HCT116 (cell line): ENCODE data around the gene NOTUM. TPM values are rescaled to one million over a fixed set of nuclear protein-coding genes. Genes with fewer than 3 reads are reported as not detected.

Experiments used
- ATAC-seq: fragments of 200-7000 bp; cut with Tn5 transposase; 2 replicates; pipeline ENCODE4 v1.9.1; 2020; ENCODE audit warnings: mild to moderate bottlenecking, moderate library complexity
- BruUV-seq: library from RNA; stranded (reverse); fragments of 400-500 nt; replicated peaks from 2 replicates; lab custom pipeline; 2021; lab: Mats Ljungman, UMichigan
- CTCF ChIA-PET: fragments of 300-600 bp; sonication (Branson Sonifier 250); formaldehyde crosslinking; loops from one replicate; lab custom pipeline; 2021; ENCODE audit warnings: antibody characterized with exemption; lab: Charles Lee
- POLR2A ChIA-PET: fragments of 300-600, 350-600 bp; sonication (Branson Sonifier 250); formaldehyde crosslinking; loops from one replicate; lab custom pipeline; 2021; ENCODE audit warnings: antibody characterized with exemption; lab: Charles Lee
- RAD21 ChIA-PET, 2 experiments: fragments of 300-600 bp; sonication (Branson Sonifier 250); formaldehyde crosslinking; loops; one replicate each; lab custom pipeline; 2023; ENCODE audit warnings: low total read pairs in 2 of 2; ENCODE audit not compliant: uncharacterized antibody in 2 of 2, unreplicated experiment in 2 of 2, low non-redundant PET in 1 of 2; lab: Charles Lee
- DNase-seq: peaks from one replicate; pipeline ENCODE4 v3.0.0-alpha.2; 2010; ENCODE audit warnings: low read depth, low spot score
- H2AFZ ChIP-seq: fragments of 200-600 bp; shearing (Covaris generic), sonication (generic); 2 replicates; pipeline ENCODE4 v1.6.1; 2017; ENCODE audit warnings: low read depth, mixed run types, mixed read lengths, antibody characterized with exemption, low read length; ENCODE audit not compliant: poor library complexity, severe bottlenecking
- H3K27ac ChIP-seq: 2 replicates; pipeline ENCODE4 v1.5.1; 2012; ENCODE audit warnings: low read depth, low read length
- H3K27me3 ChIP-seq: fragments of 200-600 bp; sonication (generic); 2 replicates; pipeline ENCODE4 v1.6.1; 2016; ENCODE audit warnings: mixed run types, low read length, mixed read lengths; ENCODE audit not compliant: insufficient read depth
- H3K36me3 ChIP-seq, 2 experiments: fragments of 200-500 bp in 1 of 2; fragments of 200-600 bp in 1 of 2; sonication (Bioruptor generic) in 1 of 2; sonication (generic) in 1 of 2; 2 replicates each; pipeline versions ENCODE4 v1.5.1 to v1.6.1; 2014 to 2016; ENCODE audit warnings: low read length in 2 of 2, inconsistent platforms in 1 of 2, mixed read lengths in 1 of 2, mixed run types in 1 of 2; ENCODE audit not compliant: insufficient read depth in 2 of 2, control insufficient read depth in 1 of 2
- H3K4me1 ChIP-seq, 2 experiments: fragments of 200-600 bp in 1 of 2; sonication (generic) in 1 of 2; 2 replicates each; pipeline versions ENCODE4 v1.5.1 to v1.6.1; 2012 to 2017; ENCODE audit warnings: low read length in 2 of 2, inconsistent platforms in 1 of 2, mild to moderate bottlenecking in 1 of 2, mixed read lengths in 1 of 2, mixed run types in 1 of 2, moderate library complexity in 1 of 2; ENCODE audit not compliant: insufficient read depth in 2 of 2, control insufficient read depth in 1 of 2
- H3K4me2 ChIP-seq: fragments of 200-600 bp; sonication (generic); 2 replicates; pipeline ENCODE4 v1.6.1; 2017; ENCODE audit warnings: mixed run types, low read length, mixed read lengths
- H3K4me3 ChIP-seq, 2 experiments: fragments of 200-600 bp in 1 of 2; sonication (generic) in 1 of 2; replicated peaks in 1 of 2; 2 replicates each; pipeline ENCODE4 v1.5.1; 2011 to 2016; ENCODE audit warnings: low read length in 2 of 2, control low read depth in 1 of 2, low read depth in 1 of 2, mild to moderate bottlenecking in 1 of 2, mixed read lengths in 1 of 2, mixed run types in 1 of 2
- H3K79me2 ChIP-seq: fragments of 200-600 bp; sonication (generic); 2 replicates; pipeline ENCODE4 v1.6.1; 2017; ENCODE audit warnings: mild to moderate bottlenecking, mixed run types, low read length, moderate library complexity, mixed read lengths; ENCODE audit not compliant: insufficient read depth
- H3K9ac ChIP-seq: fragments of 200-600 bp; sonication (generic); 2 replicates; pipeline ENCODE4 v1.6.1; 2016; ENCODE audit warnings: low read length, mixed read lengths
- H3K9me2 ChIP-seq: fragments of 200-600 bp; sonication (generic), shearing (Covaris generic); 2 replicates; pipeline ENCODE4 v1.6.1; 2017; ENCODE audit warnings: mixed run types, mild to moderate bottlenecking, moderate library complexity; ENCODE audit not compliant: insufficient read depth
- H3K9me3 ChIP-seq, 2 experiments: fragments of 200-500 bp in 1 of 2; fragments of 200-600 bp in 1 of 2; sonication (Bioruptor generic) in 1 of 2; sonication (generic) in 1 of 2; 2 replicates each; pipeline ENCODE4 v1.6.1; 2014 to 2017; ENCODE audit warnings: low read length in 2 of 2, mixed read lengths in 2 of 2, inconsistent platforms in 1 of 2, low read depth in 1 of 2, mild to moderate bottlenecking in 1 of 2, mixed run types in 1 of 2, moderate library complexity in 1 of 2; ENCODE audit not compliant: control insufficient read depth in 1 of 2, insufficient read depth in 1 of 2
- H4K20me1 ChIP-seq: fragments of 200-600 bp; sonication (generic), shearing (Covaris generic); 2 replicates; pipeline ENCODE4 v1.6.1; 2017; ENCODE audit warnings: mixed run types, mild to moderate bottlenecking, moderate library complexity; ENCODE audit not compliant: insufficient read depth
- CBX3 ChIP-seq: IDR thresholded peaks from 2 replicates; pipeline ENCODE4 v1.6.1; 2012; ENCODE audit warnings: low read depth
- ELF1 ChIP-seq: IDR thresholded peaks from 2 replicates; pipeline ENCODE4 v1.6.1; 2012; ENCODE audit warnings: low read depth, borderline replicate concordance
- EZH2phosphoT487 ChIP-seq: fragments of 200-600 bp; IDR thresholded peaks from 2 replicates; pipeline ENCODE4 v1.6.1; 2018; ENCODE audit warnings: antibody characterized with exemption, borderline replicate concordance
- JUND ChIP-seq: IDR thresholded peaks from 2 replicates; pipeline ENCODE4 v1.6.1; 2012
- POLR2A ChIP-seq: IDR thresholded peaks from 2 replicates; pipeline ENCODE4 v1.7.0; 2011; ENCODE audit warnings: borderline replicate concordance; ENCODE audit not compliant: insufficient read depth, insufficient read length; ENCODE audit errors: extremely low read depth
- SIN3A ChIP-seq: IDR thresholded peaks from 2 replicates; pipeline ENCODE4 v1.6.1; 2012; ENCODE audit warnings: low read depth
- TCF7L2 ChIP-seq: IDR thresholded peaks from 2 replicates; pipeline ENCODE4 v1.7.0; 2011; ENCODE audit warnings: borderline replicate concordance, inconsistent platforms; ENCODE audit not compliant: insufficient read depth, insufficient read length; ENCODE audit errors: extremely low read depth
- ZFX ChIP-seq: fragments of 450-650 bp; IDR thresholded peaks from 2 replicates; pipeline ENCODE4 v1.6.1; 2017
- intact Hi-C: fragments of 100-400 bp; cut with micrococcal nuclease; formaldehyde crosslinking; loops from 2 replicates; pipeline ENCODE4 v1.10.0; 2022
- total RNA-seq: library from RNA; stranded (reverse); gene quantifications from one replicate; pipeline ENCODE4 v1.2.1, GENCODE V29; 2021; ENCODE audit not compliant: unreplicated experiment
- TF ChIP-seq, protein P1 (sequence below): IDR thresholded peaks from 2 replicates; pipeline ENCODE4 v1.6.1; 2011; ENCODE audit warnings: mild to moderate bottlenecking, low read length, moderate library complexity; ENCODE audit not compliant: insufficient replicate concordance; ENCODE audit errors: extremely low read depth
- TF ChIP-seq, protein P2 (sequence below): IDR thresholded peaks from 2 replicates; pipeline ENCODE4 v1.6.1; 2012

The NOTUM gene
- total RNA-seq, 1 experiment from 2014 or later, result 12.5 TPM

DNA sequence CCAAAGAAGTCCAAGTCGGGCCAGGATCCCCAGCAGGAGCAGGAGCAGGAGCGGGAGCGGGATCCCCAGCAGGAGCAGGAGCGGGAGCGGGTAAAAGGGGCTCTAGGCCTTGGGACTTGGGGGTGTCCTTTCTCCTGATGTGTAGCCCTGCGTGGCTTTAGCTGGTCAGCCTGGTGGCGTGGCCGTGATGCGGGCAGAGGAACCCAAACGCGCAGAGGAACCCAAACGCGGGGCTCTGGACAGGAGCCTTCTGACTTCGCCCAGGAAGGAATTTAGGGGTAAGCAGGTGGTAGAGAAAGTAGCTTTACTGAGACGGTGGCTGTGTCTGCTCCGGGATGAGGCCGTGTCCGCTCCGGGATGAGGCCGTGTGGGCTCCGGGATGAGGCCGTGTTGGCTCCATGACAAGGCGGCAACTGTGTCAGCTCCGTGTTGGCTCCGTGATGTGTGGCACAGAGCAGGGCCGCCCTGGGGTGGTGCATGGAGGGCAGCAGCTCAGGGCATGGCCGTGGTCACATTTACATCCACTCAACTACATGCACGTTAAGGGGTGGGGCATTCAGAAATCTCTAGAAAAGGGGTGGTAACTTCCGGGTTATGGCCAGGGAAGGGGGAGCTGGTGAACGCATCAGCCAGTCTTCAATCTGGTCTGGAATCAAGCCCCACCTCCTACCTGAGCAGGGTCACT lies 35.9 kb upstream of the NOTUM start:
- Histone ChIP-seq H3K36me3 (no peaks in the 10 kb centered on the region; a peak in 1 of 4 replicates), H3K27me3 (no peaks in the 10 kb centered on the region), H3K9ac (no peak overlapping the region), H2AFZ (no peak overlapping the region), H3K27ac (no peak overlapping the region; the same call in 1 of the 2 replicates), H3K4me1 (peaks cover 17 to 24% of the 10 kb centered on the region in 2 experiments), H3K4me3 (no peak overlapping the region), H3K79me2 (no peaks in the 10 kb centered on the region), H3K4me2 (no peak overlapping the region), H3K9me3 (no peaks in the 10 kb centered on the region), H3K9me2 (no peaks in the 10 kb centered on the region), H4K20me1 (no peaks in the 10 kb centered on the region)
- BruUV-seq, result no TSS peak
- ChIA-PET RAD21 (no interaction called here), POLR2A (no interaction called here), CTCF (interaction anchor here (1.1 kb wide), 2 partner anchors 34 to 41 kb away, joined by 3 read pairs; partner anchors contain the start of gene DCXR)
- TF ChIP-seq, protein P1, sequence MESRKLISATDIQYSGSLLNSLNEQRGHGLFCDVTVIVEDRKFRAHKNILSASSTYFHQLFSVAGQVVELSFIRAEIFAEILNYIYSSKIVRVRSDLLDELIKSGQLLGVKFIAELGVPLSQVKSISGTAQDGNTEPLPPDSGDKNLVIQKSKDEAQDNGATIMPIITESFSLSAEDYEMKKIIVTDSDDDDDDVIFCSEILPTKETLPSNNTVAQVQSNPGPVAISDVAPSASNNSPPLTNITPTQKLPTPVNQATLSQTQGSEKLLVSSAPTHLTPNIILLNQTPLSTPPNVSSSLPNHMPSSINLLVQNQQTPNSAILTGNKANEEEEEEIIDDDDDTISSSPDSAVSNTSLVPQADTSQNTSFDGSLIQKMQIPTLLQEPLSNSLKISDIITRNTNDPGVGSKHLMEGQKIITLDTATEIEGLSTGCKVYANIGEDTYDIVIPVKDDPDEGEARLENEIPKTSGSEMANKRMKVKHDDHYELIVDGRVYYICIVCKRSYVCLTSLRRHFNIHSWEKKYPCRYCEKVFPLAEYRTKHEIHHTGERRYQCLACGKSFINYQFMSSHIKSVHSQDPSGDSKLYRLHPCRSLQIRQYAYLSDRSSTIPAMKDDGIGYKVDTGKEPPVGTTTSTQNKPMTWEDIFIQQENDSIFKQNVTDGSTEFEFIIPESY, result no peak
- TF ChIP-seq TCF7L2 (no peak), SIN3A (no peak), CBX3 (no peak), POLR2A (no peak), EZH2phosphoT487 (no peak), ZFX (no peak), JUND (no peak), ELF1 (no peak)
- TF ChIP-seq, protein P2, sequence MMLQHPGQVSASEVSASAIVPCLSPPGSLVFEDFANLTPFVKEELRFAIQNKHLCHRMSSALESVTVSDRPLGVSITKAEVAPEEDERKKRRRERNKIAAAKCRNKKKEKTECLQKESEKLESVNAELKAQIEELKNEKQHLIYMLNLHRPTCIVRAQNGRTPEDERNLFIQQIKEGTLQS, result no peak
- intact Hi-C loops, result no loop called here
- DNase-seq, result no peak
- ATAC-seq, result no peak
